Measurements from ENCODE around the gene TTBK2.

DNA sequence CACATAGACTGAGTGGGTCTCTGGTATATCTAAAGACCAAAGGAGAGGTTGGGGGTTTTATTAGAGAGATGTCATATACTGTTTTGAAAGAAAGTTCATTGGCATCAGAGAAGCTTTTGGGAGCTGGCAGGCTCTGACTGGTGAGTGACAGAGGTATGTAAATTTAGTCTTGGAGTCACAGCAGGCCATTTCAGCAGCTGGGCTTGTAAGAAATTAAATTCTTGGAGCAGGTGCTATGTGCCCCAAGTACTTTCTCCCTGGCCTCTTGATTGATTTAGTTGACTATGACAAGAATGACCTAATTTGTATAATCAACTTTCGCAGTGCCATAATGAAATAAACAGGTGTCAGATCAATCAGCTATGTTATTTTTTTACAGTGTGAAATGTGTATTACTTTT, 135.9 kb downstream of the TTBK2 start:
- TF ChIP-seq SIN3A (IDR thresholded peaks at IDR 0.05; ENCODE audit: borderline replicate concordance, low read depth, low read length) (no peak), EZH2phosphoT487 (IDR thresholded peaks at IDR 0.05; ENCODE audit: borderline replicate concordance, low read depth) (no peak), RAD21 (IDR thresholded peaks at IDR 0.05; ENCODE audit: low read length) (no peak), NRF1 (IDR thresholded peaks at IDR 0.05; ENCODE audit: low read depth, low read length) (no peak), RCOR1 (IDR thresholded peaks at IDR 0.05; ENCODE audit: low read length) (no peak), EP300 (IDR thresholded peaks at IDR 0.05; ENCODE audit: borderline replicate concordance in 1 of 2, low read depth in 1 of 2, low read length in 1 of 2) (no peak), YY1 (IDR thresholded peaks at IDR 0.05; ENCODE audit: low read depth) (no peak), GABPA (IDR thresholded peaks at IDR 0.05; ENCODE audit: low read depth) (no peak), MXI1 (IDR thresholded peaks at IDR 0.05; ENCODE audit: low read depth, low read length) (no peak), SMC3 (IDR thresholded peaks at IDR 0.05; ENCODE audit: low read depth, low read length) (no peak)
- TF ChIP-seq, protein P1, sequence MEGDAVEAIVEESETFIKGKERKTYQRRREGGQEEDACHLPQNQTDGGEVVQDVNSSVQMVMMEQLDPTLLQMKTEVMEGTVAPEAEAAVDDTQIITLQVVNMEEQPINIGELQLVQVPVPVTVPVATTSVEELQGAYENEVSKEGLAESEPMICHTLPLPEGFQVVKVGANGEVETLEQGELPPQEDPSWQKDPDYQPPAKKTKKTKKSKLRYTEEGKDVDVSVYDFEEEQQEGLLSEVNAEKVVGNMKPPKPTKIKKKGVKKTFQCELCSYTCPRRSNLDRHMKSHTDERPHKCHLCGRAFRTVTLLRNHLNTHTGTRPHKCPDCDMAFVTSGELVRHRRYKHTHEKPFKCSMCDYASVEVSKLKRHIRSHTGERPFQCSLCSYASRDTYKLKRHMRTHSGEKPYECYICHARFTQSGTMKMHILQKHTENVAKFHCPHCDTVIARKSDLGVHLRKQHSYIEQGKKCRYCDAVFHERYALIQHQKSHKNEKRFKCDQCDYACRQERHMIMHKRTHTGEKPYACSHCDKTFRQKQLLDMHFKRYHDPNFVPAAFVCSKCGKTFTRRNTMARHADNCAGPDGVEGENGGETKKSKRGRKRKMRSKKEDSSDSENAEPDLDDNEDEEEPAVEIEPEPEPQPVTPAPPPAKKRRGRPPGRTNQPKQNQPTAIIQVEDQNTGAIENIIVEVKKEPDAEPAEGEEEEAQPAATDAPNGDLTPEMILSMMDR (IDR thresholded peaks at IDR 0.05), result no peak
- TF ChIP-seq, protein P2, sequence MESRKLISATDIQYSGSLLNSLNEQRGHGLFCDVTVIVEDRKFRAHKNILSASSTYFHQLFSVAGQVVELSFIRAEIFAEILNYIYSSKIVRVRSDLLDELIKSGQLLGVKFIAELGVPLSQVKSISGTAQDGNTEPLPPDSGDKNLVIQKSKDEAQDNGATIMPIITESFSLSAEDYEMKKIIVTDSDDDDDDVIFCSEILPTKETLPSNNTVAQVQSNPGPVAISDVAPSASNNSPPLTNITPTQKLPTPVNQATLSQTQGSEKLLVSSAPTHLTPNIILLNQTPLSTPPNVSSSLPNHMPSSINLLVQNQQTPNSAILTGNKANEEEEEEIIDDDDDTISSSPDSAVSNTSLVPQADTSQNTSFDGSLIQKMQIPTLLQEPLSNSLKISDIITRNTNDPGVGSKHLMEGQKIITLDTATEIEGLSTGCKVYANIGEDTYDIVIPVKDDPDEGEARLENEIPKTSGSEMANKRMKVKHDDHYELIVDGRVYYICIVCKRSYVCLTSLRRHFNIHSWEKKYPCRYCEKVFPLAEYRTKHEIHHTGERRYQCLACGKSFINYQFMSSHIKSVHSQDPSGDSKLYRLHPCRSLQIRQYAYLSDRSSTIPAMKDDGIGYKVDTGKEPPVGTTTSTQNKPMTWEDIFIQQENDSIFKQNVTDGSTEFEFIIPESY (IDR thresholded peaks at IDR 0.05; ENCODE audit: borderline replicate concordance, low read depth), result no peak

Measured in SK-N-SH (cell line).